Psoas muscle (tissue), 8 donors: ENCODE data around the gene NAP1L1. TPM values are rescaled to one million over a fixed set of nuclear protein-coding genes. Genes with fewer than 3 reads are reported as not detected.

Source experiments
- ATAC-seq, 4 donors: fragments of 200-7000 bp; cut with Tn5 transposase; one replicate each; pipeline ENCODE4 v1.9.1; 2020; ENCODE audit warnings: moderate library complexity in 3 of 4, mild to moderate bottlenecking in 2 of 4
- DNase-seq, 2 donors: peaks; one replicate each; pipeline ENCODE4 v3.0.0-alpha.2; 2020
- H3K27ac ChIP-seq: fragments of 200-600 bp; one replicate; pipeline ENCODE4 v1.8.0; 2022
- H3K27me3 ChIP-seq, 3 donors: fragments of 200-600 bp in 1 of 3; one replicate each; pipeline versions ENCODE4 v1.6.1 to v1.8.0; 2013 to 2022; ENCODE audit warnings: low read length in 2 of 3, mild to moderate bottlenecking in 2 of 3, moderate library complexity in 1 of 3; ENCODE audit not compliant: insufficient read depth in 3 of 3
- H3K36me3 ChIP-seq, 2 donors: fragments of 200-600 bp in 1 of 2; one replicate each; pipeline versions ENCODE4 v1.6.1 to v1.8.0; 2013 to 2022; ENCODE audit warnings: low read depth in 1 of 2, mild to moderate bottlenecking in 1 of 2, moderate library complexity in 1 of 2; ENCODE audit not compliant: insufficient read depth in 1 of 2
- H3K4me1 ChIP-seq: fragments of 200-600 bp; one replicate; pipeline ENCODE4 v1.8.0; 2022
- H3K4me3 ChIP-seq: fragments of 200-600 bp; one replicate; pipeline ENCODE4 v1.8.0; 2022; ENCODE audit warnings: mild to moderate bottlenecking
- H3K9me3 ChIP-seq: fragments of 200-600 bp; one replicate; pipeline ENCODE4 v1.8.0; 2022
- CTCF ChIP-seq: fragments of 200-600 bp; IDR thresholded peaks from one replicate; pipeline ENCODE4 v1.8.0; 2022; ENCODE audit warnings: antibody characterized with exemption
- WGBS, 3 donors: extraction: QIAGEN DNeasy Blood & Tissue Kit; methylation state at CpG; one replicate each; pipeline versions ENCODE4 v1.1.6 to v1.1.7; 2013; 5-methylcytosine and 5-hydroxymethylcytosine counted together
- intact Hi-C, 2 donors: fragments of 100-400 bp; cut with DNase I; formaldehyde crosslinking; loops; one replicate each; pipeline versions ENCODE4 v1.11.0 to v1.14.2; 2022
- polyA plus RNA-seq, 3 donors: library from polyadenylated mRNA; stranded (reverse); fragments of 200-250 nt; gene quantifications; one replicate each; pipeline ENCODE4 v1.2.3, GENCODE V29; 2013
- total RNA-seq, 4 donors: library from RNA; stranded (reverse); fragmentation: NEBNext Ultra II Directional in 2 of 4; extraction: Animal tissue kit (Norgen Biotek cat#: 25700) in 2 of 4; gene quantifications; one replicate each; pipeline versions ENCODE4 v1.2.1 to v1.2.4, GENCODE V29; 2021 to 2023
- donor health status: healthy with polysubstance abuse.
- donor health status: DM: no; HTN: no; CAD: no; lungs with moderate emphysema.
- donor health status: Bipolar disorder and iron deficiency.
- donor health status: healthy.
- donor health status: DM: yes; HTN: yes; CAD: no.
- donor health status: DM: no; HTN: no; CAD: no.
- donor health status: DM: no; HTN: no; CAD: no.
- donor health status: DM: yes; HTN: yes; CAD: no.

Gene NAP1L1
- total and polyA plus RNA-seq, 7 donors = 201 to 341 (median 281) TPM

GRCh38 chr12:76101739-76102385, 17.4 kb upstream of the NAP1L1 start:
- 61 to 73% (median 64%) methylated on average over 1 of the region's 1 CpG for WGBS, 3 donors
- intact Hi-C loops = no loop called here
- no peaks in the 10 kb centered on the region for H3K36me3 ChIP-seq
- H3K4me3 ChIP-seq = no peak overlapping the region
- no peaks in the 10 kb centered on the region for H3K4me1 ChIP-seq
- no peak for ATAC-seq
- no peaks in the 10 kb centered on the region for H3K9me3 ChIP-seq
- no peaks in the 10 kb centered on the region for H3K27me3 ChIP-seq
- no peak for TF ChIP-seq CTCF
- no peak for DNase-seq
- no peak overlapping the region for H3K27ac ChIP-seq

DNA sequence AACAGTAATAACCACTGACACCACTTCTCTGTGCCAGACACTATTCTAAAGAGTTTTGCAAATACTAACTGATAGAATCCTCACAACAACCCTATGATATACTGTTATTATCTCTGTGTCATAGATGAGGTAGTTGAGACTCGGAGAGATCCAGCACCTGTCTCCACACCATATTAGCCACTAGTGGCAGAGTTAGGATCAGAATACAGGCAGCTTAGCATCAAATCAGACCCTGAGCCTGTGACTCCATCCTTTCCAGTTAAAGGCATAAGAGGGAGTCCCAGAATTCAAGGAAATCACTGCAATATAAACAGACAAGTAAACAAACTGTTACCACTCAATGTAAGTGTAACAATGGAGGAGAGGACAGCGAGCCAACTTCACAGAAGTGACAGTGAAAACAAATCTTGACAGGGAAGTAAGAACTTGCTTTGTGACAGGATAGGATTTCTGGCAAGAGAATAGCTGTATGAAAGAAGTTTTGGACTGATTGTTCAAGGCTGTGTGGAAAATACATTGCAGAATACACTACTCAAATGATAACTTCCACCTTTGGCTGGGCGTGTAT, 11.7 kb upstream of the NAP1L1 start:
- 72 to 77% (median 73%) methylated on average over 3 of the region's 3 CpGs for WGBS, 3 donors
- TF ChIP-seq CTCF = no peak
- H3K27ac ChIP-seq = no peak overlapping the region
- no peaks in the 10 kb centered on the region for H3K27me3 ChIP-seq
- H3K4me3 ChIP-seq = no peak overlapping the region
- no peaks in the 10 kb centered on the region for H3K9me3 ChIP-seq
- no peaks in the 10 kb centered on the region for H3K4me1 ChIP-seq
- intact Hi-C loops = no loop called here
- H3K36me3 ChIP-seq = no peaks in the 10 kb centered on the region
- ATAC-seq = no peak
- no peak for DNase-seq

- Histone ChIP-seq H3K4me3 (no peak overlapping the region), H3K9me3 (no peaks in the 10 kb centered on the region), H3K4me1 (no peaks in the 10 kb centered on the region), H3K27me3 (no peaks in the 10 kb centered on the region), H3K27ac (no peak overlapping the region), H3K36me3 (no peaks in the 10 kb centered on the region)
- intact Hi-C loops = no loop called here
- WGBS, 3 donors = 91 to 99% (median 92%) methylated on average over 3 of the region's 3 CpGs
- TF ChIP-seq CTCF = no peak
- ATAC-seq = no peak
- DNase-seq = no peak
Observed at GRCh38 chr12:76094754-76095153, 10.3 kb upstream of the NAP1L1 start.

- H3K4me3 ChIP-seq = no peak overlapping the region
- ATAC-seq (no peak), DNase-seq (no peak)
- WGBS, 3 donors = 61 to 71% (median 69%) methylated on average over 2 of the region's 2 CpGs
- H3K4me1 ChIP-seq = no peaks in the 10 kb centered on the region
- no peak for TF ChIP-seq CTCF
- H3K27ac ChIP-seq = no peak overlapping the region
- no peaks in the 10 kb centered on the region for H3K9me3 ChIP-seq
- intact Hi-C loops = no loop called here
- no peaks in the 10 kb centered on the region for H3K36me3 ChIP-seq
- H3K27me3 ChIP-seq = no peaks in the 10 kb centered on the region
Observed at GRCh38 chr12:76091246-76091754, 6.8 kb upstream of the NAP1L1 start.
